Dermis microvascular lymphatic vessel endothelial cell (primary cell): ENCODE measurements around the gene SCG2. TPM values are rescaled to one million over a fixed set of nuclear protein-coding genes. Genes with fewer than 3 reads are reported as not detected.

Experiments
- DNase-seq, 2 donors: peaks; one replicate each; pipeline versions ENCODE4 v3.0.0 to v3.0.0-alpha.2; 2010; ENCODE audit warnings: low read depth in 2 of 2
- total RNA-seq: library from RNA; depleted of rRNA; stranded (reverse); fragments of >200 nt; gene quantifications from 2 replicates; pipeline ENCODE4 v1.2.1, GENCODE V29; 2014

Gene SCG2
- total RNA-seq, 1 donor from 2014 or later = not detected

- no peak for DNase-seq
These were observed 23.3 kb downstream of the SCG2 start for GRCh38 chr2:223578846-223579245.

GRCh38 chr2:223576873-223577272 lies 25.3 kb downstream of the SCG2 start:
- no peak for DNase-seq

- no peak for DNase-seq
These were observed 31.4 kb downstream of the SCG2 start for GRCh38 chr2:223570784-223571183.

- DNase-seq = peak; percentile 23 to 69
These were observed 35.8 kb downstream of the SCG2 start for GRCh38 chr2:223566396-223566795.

- peak; percentile 84 to 90 for DNase-seq
These were observed 38.7 kb downstream of the SCG2 start for GRCh38 chr2:223563462-223563861.

- DNase-seq = no peak
These were observed 40.1 kb downstream of the SCG2 start for GRCh38 chr2:223562078-223562477.

GRCh38 chr2:223560749-223561435 lies 41.3 kb downstream of the SCG2 start:
- no peak for DNase-seq

GRCh38 chr2:223558970-223559369 lies 43.2 kb downstream of the SCG2 start:
- DNase-seq = no peak

- no peak for DNase-seq
These were observed 47.2 kb downstream of the SCG2 start for GRCh38 chr2:223554923-223555322.

GRCh38 chr2:223549215-223549614 lies 52.9 kb downstream of the SCG2 start:
- peak; percentile 46 to 72 for DNase-seq

GRCh38 chr2:223548194-223548593 lies 54.0 kb downstream of the SCG2 start:
- no peak for DNase-seq

Other genes with a start within 250 kb of the SCG2 start
- 0.89 and 2.8 TPM in 2 replicates for gene AP1S3, start 235.2 kb upstream of the SCG2 start, total RNA-seq